Measurements from ENCODE around the gene KRT76.
"Not testable (repeated sequence)": the region's sequence is repeated elsewhere in the genome, so short reads cannot be mapped to it uniquely, and the experiment has no call there.

Gene KRT76

GRCh38 chr12:52757449-52758176 lies 19.5 kb downstream of the KRT76 start:
- no peak for DNase-seq

- DNase-seq = no peak
These were observed 20.7 kb downstream of the KRT76 start for GRCh38 chr12:52756281-52756960.

GRCh38 chr12:52755533-52755932 lies 21.6 kb downstream of the KRT76 start:
- DNase-seq = no peak

GRCh38 chr12:52754135-52754534 lies 23.0 kb downstream of the KRT76 start:
- DNase-seq = no peak

GRCh38 chr12:52753283-52753682 lies 23.9 kb downstream of the KRT76 start:
- no peak for DNase-seq

GRCh38 chr12:52752516-52752915 lies 24.6 kb downstream of the KRT76 start:
- DNase-seq = no peak

DNA sequence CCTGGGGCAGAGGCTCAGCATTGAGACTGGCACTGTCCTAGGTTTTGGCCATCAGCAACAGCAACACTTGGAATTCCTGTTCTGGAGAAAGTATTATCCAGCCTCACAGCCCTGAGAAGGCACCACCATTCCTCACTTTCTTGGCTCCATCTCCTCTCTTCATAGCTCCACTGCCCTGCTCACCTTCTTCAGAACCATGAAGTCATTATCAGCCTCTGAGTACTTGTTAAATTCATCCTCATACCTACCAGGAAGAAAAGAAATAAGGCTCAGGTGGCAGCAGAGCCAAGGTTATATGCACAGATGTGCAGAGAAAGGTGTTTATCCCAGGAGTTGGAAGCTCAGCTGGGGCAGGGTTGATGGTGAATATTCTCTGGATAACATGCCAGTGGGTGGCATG lies 25.4 kb downstream of the KRT76 start:
- DNase-seq = no peak

GRCh38 chr12:52750532-52750931 lies 26.6 kb downstream of the KRT76 start:
- DNase-seq = not testable (repeated sequence)

DNA sequence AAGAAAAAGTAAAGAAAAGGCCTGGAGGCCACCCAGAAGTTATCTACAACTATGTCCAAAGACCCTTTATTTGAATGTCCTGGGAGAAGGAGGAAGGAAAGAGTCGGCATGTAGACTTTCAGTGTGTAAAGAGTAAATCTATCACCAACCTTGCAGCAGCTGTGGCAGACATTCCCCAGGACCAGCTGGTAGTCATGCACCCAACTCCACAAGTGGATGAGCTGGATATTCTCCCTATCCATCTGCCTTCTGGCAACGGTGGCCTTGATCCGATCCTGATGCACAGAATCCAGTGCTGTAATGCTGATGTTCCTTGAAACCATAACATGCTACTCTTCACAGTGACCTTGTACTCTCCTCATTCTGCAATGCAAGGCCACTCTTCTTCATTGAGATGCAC lies 27.3 kb downstream of the KRT76 start:
- no peak for DNase-seq

GRCh38 chr12:52748578-52748977 lies 28.6 kb downstream of the KRT76 start:
- DNase-seq = no peak

GRCh38 chr12:52745554-52745953 lies 31.6 kb downstream of the KRT76 start:
- no peak for DNase-seq

DNA sequence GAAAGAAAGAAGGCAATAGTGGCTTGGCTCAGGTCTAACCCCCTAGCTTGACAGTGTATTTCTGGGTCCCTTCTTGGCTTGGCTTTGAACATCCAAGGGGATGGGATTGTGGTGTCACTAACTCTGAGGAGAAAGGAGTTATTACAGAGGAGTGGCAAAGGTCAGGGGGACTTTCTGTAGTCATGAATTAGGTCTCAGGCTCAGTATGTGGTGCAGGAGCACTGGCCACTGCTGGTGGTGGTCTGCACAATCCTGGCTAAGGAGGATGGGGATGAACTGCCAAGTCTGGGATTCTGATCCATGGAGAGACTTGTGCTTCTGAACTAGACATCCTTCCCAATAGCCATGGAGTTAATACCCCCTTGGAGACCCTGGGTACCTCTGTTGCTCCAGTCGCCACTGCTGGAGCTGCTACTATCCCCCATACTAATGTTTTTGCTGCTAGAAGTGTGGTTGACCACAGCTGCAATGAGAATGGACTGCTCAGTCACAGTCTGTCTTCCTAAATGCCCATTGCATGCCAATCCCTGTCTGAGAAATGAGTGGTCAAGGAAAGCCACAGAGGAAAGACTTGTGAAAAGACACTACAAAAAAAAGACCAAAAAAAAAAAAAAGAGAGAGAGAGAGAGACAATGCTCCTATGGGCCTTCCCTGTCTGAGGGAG lies 32.5 kb downstream of the KRT76 start:
- DNase-seq = no peak

GRCh38 chr12:52742822-52743457 lies 34.2 kb downstream of the KRT76 start:
- DNase-seq = no peak

GRCh38 chr12:52742196-52742580 lies 35.0 kb downstream of the KRT76 start:
- no peak for DNase-seq

DNA sequence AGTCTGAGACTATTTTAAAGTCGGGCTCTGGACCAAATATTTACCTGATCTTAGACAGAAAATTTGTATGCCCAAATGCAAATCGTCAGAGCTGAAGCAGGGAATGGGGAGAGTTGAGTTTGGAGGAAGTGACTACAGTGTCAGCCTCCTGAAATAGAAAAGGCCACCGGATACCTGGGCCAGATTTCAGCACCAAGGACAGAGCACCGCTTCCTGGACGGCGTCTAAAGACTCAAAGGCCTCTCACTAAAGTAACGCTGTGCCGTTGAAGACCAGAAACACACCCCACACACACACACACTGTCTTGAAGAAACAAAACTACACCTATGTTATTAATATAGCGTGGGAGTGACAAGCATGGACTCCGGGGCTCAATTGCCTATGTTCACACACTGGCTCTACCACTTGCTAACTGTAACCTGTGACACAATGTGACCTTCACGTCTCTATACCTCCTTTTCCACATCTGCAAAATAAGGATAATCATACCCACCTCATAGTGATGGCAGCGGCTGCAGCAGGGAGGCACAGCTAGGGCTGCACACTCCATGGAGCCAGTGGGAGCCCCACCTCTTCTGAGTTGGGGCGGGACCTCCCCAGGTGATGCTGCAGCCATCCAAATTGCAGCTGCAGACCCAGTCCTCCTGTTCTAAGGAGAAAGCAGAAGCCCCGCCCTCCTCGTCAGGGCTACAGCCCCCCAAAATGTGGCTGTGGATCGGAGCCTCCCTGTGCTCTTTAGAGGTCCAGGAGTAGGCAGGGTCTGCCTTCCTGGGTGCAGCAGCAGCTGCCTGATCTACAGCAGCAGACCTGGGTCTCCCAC lies 35.6 kb downstream of the KRT76 start:
- DNase-seq = peak; percentile 62

DNA sequence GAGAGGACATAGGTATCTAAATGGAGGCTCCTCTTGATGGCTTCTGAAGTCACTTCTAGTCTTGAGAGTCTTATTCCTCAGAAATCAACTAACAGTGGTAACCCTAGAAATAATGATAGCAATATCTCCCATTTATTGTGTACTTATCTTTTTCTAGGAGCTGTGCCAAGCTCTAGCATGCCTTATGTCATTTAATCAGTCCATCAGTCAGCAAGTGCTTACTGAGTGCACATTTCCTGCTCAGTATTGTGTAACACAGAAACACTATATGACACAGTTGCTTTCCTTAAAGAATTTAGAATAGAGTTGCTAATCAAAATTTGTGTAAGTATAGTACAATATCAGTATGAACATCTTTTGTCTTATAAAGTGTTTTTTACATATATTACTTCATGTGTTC lies 36.6 kb downstream of the KRT76 start:
- peak; percentile 1 for DNase-seq

DNA sequence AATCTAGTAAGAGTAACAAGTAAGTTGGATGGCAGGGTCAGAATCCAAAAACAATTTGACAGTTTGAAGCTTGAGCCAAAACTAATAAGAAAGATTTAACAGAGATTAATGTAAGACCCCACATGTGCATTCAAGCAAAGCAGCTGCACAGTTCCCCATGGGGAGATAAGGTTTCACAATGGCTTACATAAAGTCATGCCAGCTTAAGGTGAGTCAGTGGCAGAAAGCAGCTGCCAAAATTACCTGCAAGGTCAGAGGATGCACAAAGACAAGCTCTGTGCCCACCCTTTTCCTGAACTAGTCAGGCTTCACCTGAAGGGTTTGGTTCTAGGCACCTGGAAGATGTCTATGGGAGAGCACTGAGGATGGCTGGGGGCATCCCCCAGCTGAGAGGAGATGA lies 37.2 kb downstream of the KRT76 start:
- no peak for DNase-seq

DNA sequence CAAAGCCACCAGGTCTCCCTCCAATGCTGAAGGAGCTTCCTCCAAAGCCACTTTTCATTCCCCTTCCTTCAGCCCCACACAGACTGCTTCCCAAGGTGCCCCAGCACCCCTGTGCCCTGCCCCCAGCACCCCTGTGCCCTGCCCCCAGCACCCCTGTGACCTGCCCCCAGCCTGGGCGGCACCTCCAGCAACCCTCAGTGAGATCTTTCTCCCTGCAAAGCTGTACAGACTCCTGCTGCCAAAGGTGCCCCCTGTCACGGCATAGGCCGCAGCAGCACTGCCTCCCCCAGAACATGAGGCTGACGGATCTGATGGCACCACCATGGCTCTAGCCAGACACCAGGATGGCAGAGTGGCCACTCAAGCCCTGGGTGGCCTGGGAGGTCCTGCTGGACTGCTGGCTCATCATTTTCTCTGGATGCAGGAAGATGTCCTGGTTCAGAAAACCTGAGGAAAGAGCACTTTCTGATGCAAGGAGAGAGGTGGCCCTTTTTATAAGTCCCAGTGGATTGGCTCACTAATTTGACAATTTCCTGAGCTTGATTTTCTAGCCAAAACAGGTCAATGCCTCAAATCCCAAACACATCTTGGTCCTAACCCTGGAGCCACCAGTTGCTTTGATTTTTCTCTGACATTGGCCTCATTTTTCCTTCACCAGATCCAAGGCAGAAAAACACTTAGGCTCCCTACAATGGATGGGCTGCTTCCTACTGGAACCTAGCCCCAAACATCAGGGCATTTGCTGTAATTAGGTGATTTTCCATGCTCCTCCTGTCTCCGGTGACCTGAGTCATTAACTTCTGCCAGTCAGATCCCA lies 41.1 kb downstream of the KRT76 start:
- DNase-seq = no peak

DNA sequence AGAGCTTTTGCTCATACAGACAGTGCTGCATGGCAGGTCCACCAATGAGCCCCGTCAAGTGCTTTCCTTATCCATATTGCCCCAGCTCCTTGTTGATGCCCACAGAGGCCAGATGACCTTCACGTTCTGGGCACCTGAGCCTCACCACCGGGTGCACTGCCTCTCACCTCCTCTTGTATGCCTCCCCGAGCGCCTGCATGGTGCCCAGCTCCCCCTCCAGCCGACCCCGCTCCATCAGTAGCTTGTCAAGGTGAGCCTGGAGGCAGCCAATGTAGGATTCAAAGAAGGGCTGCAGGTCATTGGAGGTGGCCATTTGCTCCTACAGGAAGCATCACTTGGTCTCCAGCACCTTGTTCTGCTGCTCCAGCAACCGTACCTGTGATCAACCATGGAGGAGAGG lies 42.0 kb downstream of the KRT76 start:
- DNase-seq = no peak

DNA sequence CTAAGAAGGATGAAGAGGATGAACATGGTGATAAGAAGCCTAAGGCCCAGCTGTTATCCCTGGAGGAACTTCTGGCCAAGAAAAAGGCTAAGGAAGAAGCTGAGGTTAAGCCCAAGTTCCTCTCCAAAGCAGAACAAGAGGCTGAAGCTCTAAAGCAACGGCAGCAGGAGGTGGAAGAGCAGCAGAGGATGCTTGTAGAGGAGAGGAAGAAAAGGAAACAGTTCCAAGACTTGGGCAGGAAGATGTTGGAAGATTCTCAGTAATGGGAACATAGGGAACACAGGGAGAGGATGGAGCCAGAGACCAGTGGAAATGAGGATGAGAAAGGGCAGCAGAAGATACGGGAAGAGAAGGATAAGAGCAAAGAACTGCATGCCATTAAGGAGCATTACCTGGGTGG lies 46.4 kb downstream of the KRT76 start:
- no peak for DNase-seq

DNA sequence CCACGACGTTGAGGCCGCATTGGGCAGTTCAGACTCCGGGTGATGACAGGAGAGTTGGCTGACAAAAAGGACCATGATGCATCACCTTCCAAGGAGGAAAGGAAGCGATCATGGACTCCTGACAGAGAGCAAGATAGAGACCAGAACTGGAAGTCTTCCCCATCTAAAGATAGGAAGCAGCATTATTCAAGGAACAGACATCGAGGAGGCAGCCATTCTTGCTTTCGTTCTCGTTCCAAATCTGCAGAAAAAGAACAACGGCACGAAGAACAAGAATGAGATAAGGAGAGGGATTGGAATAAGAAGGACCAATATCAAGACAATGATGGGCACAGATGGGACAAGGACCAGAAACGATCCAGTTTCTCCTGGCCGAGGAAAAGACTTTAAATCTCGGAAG lies 46.8 kb downstream of the KRT76 start:
- no peak for DNase-seq

DNA sequence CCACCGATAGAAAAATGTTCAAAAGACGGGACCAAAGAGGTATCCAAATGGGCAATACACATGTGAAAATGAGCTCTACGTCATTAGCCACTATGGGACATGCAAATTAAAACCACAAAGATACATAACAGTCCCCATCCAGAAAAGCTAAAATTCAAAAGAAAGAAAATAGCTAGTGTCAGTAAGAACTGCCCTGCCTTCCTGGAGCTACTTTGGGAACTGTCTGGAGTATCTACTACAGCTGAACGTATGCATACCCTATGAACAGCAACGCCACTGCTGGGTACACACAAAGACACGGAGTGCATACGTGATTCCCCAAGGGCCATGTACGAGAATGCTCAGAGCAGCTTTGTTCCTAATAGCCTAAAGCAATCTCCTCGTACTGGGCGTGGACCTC lies 48.0 kb downstream of the KRT76 start:
- no peak for DNase-seq
